WTC11 (cell line): ENCODE results near the gene DYNC1LI2.

Experiments
- EMX1 ChIP-seq: fragments of 250-450 bp; sonication (Bioruptor Pico); IDR thresholded peaks from 2 replicates; pipeline ENCODE4 v1.8.0; 2021; ENCODE audit warnings: mild to moderate bottlenecking
- ESRRA ChIP-seq: sonication (generic); formaldehyde crosslinking; IDR thresholded peaks from 2 replicates; pipeline ENCODE4 v1.8.1; 2022; ENCODE audit warnings: mild to moderate bottlenecking, missing genetic modification reagents, borderline replicate concordance
- JAZF1 ChIP-seq: fragments of 250-450 bp; sonication (Bioruptor Pico); IDR thresholded peaks from 2 replicates; pipeline ENCODE4 v1.9.0; 2021; ENCODE audit warnings: moderate library complexity, mild to moderate bottlenecking, inconsistent platforms
- SP1 ChIP-seq: sonication (generic); formaldehyde crosslinking; conservative IDR thresholded peaks from 2 replicates; pipeline ENCODE4 v1.8.1; 2022; ENCODE audit warnings: missing genetic modification reagents
- TF ChIP-seq, protein P1 (sequence below): fragments of 200-600 bp; IDR thresholded peaks from 2 replicates; pipeline ENCODE4 v1.8.0; 2022; ENCODE audit warnings: antibody characterized with exemption
- TF ChIP-seq, protein P2 (sequence below): sonication (generic); formaldehyde crosslinking; IDR thresholded peaks from 2 replicates; pipeline ENCODE4 v1.8.0; 2022; ENCODE audit warnings: missing genetic modification reagents

DNA sequence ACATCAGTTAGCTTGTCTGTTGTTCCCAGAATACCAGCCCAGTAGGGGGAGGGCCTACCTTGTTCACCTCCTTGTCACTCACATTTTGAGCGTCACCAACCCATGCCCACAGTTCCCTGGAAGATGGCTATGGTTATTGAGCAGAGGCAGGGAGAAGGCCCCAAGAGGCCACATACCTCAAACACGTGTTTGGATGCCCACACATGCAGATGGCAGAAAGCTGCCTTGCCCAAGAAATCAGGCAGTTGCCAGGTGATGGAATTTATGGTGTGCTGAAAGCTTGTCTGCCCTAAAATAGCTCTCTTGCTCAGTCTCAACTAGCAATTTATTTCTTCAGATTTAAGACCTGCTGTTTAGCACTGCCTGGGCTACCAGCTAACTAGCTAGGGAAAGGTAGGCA is 38.3 kb downstream of the DYNC1LI2 start:
- TF ChIP-seq, protein P1, sequence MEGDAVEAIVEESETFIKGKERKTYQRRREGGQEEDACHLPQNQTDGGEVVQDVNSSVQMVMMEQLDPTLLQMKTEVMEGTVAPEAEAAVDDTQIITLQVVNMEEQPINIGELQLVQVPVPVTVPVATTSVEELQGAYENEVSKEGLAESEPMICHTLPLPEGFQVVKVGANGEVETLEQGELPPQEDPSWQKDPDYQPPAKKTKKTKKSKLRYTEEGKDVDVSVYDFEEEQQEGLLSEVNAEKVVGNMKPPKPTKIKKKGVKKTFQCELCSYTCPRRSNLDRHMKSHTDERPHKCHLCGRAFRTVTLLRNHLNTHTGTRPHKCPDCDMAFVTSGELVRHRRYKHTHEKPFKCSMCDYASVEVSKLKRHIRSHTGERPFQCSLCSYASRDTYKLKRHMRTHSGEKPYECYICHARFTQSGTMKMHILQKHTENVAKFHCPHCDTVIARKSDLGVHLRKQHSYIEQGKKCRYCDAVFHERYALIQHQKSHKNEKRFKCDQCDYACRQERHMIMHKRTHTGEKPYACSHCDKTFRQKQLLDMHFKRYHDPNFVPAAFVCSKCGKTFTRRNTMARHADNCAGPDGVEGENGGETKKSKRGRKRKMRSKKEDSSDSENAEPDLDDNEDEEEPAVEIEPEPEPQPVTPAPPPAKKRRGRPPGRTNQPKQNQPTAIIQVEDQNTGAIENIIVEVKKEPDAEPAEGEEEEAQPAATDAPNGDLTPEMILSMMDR, result no peak
- TF ChIP-seq, protein P2, sequence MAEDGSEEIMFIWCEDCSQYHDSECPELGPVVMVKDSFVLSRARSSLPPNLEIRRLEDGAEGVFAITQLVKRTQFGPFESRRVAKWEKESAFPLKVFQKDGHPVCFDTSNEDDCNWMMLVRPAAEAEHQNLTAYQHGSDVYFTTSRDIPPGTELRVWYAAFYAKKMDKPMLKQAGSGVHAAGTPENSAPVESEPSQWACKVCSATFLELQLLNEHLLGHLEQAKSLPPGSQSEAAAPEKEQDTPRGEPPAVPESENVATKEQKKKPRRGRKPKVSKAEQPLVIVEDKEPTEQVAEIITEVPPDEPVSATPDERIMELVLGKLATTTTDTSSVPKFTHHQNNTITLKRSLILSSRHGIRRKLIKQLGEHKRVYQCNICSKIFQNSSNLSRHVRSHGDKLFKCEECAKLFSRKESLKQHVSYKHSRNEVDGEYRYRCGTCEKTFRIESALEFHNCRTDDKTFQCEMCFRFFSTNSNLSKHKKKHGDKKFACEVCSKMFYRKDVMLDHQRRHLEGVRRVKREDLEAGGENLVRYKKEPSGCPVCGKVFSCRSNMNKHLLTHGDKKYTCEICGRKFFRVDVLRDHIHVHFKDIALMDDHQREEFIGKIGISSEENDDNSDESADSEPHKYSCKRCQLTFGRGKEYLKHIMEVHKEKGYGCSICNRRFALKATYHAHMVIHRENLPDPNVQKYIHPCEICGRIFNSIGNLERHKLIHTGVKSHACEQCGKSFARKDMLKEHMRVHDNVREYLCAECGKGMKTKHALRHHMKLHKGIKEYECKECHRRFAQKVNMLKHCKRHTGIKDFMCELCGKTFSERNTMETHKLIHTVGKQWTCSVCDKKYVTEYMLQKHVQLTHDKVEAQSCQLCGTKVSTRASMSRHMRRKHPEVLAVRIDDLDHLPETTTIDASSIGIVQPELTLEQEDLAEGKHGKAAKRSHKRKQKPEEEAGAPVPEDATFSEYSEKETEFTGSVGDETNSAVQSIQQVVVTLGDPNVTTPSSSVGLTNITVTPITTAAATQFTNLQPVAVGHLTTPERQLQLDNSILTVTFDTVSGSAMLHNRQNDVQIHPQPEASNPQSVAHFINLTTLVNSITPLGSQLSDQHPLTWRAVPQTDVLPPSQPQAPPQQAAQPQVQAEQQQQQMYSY (CRISPR knock-in tag), result no peak
- TF ChIP-seq SP1 (CRISPR knock-in tag) (no peak), ESRRA (CRISPR knock-in tag) (no peak), JAZF1 (CRISPR knock-in tag) (no peak), EMX1 (no peak)
